Measurements from ENCODE around the gene TMEM255B.

Gene TMEM255B

DNA sequence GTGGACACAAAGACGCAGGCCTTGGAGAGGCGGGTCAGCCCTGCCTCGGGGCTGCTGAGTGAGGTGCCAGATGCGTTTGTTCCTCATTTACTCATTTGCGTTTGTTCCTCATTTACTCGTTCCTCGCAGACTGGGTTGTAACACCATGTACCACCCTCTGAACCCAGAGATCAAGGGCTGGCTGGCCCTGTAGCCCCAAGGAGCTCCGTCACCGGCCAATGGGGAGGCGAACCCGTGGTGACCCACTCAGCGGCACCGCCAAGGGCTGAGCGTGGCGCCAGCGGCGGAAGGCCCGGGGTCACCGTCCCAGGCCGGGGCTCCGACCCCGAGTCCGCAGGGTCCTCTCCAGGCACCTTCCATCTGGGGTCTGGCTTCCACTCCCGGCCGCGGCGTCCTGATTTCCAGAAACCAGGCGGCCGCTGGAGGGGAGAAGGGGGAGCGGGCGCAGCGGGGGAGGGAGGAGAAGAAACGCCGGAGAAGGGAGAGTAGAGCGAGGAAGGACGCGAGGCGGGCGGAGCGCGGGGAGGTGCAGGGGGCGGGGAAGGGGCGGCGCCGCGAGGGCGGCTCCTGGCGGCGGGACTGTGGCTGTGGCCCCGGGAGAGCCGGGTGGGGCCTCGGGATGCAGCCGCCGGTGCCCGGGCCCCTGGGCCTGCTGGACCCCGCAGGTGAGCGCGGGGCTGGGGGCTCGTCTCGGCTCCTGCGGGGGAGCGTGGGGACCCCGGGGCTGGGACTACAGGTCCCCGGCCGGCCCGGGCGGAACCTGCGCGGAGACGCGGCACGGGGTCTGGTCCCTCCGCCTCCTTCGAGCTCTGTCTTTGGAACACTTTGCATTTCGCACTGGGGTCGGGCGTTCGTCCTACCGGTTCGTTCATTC, at the start of gene TMEM255B:
TMEM255B (plus strand) TSS at position 576 of the 874 bp plus-strand sequence; CDS start at position 620, 44 bp downstream.
- DNase-seq (ENCODE audit: low read depth in 3 of 3, low spot score in 1 of 3): peak; percentile 17 to 76 (median 51)

DNA sequence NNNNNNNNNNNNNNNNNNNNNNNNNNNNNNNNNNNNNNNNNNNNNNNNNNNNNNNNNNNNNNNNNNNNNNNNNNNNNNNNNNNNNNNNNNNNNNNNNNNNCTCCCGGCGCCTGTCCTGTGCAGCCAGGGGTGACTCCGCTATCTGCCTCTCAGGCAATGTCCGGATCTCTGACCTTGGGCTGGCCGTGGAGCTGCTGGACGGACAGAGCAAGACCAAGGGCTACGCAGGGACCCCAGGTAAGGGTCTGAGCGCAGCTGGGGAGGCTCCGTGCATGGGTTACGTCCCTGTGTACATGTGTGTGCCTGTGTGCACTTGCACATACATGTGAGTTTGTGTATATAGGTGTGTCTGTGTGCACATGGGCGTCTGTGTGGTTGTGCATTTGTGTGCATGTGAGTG, 36.1 kb upstream of the TMEM255B start:
- DNase-seq (ENCODE audit: low read depth in 3 of 3, low spot score in 1 of 3): no peak

DNA sequence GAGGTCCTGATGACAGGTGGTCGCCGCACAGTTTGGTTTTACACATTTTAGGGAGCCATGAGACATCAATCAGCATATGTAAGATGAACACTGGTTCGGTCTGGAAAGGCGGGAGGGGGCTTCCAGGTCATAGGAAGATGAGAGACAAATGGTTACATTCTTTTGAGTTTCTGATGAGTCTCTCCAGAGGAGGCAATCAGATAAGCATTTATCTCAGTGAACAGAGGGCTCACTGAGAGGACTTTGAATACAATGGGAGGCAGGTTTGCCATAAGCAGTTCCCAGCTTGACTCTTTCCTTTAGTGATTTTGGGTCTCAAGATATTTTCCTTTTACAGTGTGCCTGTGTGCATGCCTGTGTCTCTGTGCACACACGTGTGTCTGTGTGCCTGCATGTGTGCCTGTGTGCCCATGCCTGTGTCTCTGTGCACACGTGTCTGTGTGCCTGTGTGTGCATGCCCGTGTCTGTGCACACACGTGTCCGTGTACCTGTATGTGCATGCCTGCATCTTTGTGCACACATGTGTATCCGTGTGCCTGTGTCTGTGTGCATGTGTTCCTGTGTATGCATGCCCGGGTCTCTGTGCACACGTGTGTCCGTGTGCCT, 35.5 kb upstream of the TMEM255B start:
- DNase-seq (ENCODE audit: low read depth in 3 of 3, low spot score in 1 of 3): no peak

DNA sequence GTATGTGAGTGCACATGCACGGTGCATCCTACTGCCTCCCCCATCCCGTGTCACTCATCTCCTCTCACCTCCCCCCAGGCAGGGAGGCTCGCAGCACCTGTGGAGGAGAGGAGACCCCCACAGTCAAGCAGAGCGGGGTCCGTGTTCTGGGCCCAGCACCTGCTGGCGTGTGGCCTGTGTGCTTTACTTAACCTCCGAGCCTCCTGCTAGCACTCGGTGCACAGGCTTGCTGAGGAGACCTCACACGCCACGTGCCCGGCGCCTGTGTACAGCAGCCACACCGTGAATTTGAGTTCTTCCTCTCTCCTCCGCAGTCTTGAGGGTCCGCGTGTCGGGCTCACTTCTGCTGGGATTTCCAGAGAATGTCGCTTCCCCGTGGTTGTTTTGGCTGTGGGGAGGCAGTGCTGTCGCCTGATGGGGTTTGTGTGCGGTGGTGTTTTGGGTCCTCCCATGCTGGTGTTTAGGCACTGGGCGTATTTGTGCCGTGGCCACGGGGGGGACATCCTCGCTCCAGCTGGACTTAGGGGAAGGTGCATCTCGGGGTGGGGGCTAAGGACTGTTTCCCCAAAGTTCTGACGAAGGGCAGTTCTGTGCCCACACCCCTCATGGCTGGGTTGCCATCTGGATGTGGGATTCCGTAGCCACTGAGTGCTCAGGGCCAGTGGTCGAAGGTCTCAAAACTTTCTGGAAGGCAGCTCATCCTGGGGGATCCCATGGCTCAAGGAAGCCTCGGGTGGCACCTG, 34.8 kb upstream of the TMEM255B start:
- DNase-seq (ENCODE audit: low read depth in 3 of 3, low spot score in 1 of 3): no peak

DNA sequence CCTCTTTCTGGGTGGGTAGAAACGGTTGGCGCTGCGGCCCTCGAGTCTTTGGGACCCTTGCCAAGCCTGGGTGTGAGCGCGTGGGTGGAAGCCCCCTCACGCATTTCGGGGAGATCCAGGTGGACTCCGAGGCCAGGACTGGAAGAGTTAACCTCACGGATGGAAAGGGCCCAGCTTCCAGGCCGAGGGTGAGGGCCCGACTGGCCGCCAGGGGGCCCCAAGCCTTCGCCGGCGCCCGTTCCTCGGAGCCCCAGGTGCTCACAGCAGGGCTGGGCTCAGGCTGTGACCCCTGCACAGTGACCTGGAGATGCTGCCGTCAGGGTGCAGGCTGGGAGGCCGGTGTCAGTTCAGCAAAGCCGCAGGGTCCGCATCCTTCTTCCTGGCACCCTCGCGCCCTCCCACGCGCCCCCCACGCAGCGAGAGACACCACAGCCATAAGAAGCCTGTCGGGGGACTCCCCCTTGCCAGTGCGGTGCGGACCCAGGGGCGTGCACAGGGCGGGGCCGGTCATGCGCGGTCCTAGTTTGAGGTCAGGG, 34.2 kb upstream of the TMEM255B start:
- peak; percentile 73 to 82 (median 78) for DNase-seq (ENCODE audit: low read depth in 3 of 3, low spot score in 1 of 3)

DNA sequence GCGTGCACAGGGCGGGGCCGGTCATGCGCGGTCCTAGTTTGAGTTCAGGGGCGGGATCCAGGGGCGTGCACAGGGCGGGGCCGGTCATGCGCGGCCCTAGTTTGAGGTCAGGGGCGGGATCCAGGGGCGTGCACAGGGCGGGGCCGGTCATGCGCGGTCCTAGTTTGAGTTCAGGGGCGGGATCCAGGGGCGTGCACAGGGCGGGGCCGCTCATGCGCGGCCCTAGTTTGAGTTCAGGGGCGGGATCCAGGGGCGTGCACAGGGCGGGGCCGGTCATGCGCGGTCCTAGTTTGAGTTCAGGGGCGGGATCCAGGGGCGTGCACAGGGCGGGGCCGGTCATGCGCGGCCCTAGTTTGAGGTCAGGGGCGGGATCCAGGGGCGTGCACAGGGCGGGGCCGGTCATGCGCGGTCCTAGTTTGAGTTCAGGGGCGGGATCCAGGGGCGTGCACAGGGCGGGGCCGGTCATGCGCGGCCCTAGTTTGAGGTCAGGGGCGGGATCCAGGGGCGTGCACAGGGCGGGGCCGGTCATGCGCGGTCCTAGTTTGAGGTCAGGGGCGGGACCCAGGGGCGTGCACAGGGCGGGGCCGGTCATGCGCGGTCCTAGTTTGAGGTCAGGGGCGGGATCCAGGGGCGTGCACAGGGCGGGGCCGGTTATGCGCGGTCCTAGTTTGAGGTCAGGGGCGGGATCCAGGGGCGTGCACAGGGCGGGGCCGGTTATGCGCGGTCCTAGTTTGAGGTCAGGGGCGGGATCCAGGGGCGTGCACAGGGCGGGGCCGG, 33.5 kb upstream of the TMEM255B start:
- peak; percentile 45 to 66 (median 61) for DNase-seq (ENCODE audit: low read depth in 3 of 3, low spot score in 1 of 3)

DNA sequence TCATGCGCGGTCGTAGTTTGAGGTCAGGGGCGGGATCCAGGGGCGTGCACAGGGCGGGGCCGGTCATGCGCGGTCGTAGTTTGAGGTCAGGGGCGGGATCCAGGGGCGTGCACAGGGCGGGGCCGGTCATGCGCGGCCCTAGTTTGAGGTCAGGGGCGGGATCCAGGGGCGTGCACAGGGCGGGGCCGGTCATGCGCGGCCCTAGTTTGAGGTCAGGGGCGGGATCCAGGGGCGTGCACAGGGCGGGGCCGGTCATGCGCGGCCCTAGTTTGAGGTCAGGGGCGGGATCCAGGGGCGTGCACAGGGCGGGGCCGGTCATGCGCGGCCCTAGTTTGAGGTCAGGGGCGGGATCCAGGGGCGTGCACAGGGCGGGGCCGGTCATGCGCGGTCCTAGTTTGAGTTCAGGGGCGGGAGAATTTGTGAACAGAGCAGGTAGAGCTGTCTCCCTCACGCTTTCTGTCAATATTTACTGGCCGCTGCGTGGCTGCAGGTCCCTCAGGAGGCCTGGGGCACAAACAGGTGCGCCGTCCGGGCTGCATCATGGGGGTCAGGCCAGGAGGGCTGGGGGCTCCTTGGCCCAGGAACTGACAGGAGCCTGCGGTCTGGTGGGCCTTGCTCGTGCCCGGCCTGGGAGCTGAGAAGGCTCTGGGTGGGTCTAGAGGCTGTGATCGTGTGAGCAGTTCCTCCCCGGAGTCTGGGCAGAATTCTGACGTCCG, 32.8 kb upstream of the TMEM255B start:
- peak in 1 of 3 donors; percentile 16 for DNase-seq (ENCODE audit: low read depth in 3 of 3, low spot score in 1 of 3)

DNA sequence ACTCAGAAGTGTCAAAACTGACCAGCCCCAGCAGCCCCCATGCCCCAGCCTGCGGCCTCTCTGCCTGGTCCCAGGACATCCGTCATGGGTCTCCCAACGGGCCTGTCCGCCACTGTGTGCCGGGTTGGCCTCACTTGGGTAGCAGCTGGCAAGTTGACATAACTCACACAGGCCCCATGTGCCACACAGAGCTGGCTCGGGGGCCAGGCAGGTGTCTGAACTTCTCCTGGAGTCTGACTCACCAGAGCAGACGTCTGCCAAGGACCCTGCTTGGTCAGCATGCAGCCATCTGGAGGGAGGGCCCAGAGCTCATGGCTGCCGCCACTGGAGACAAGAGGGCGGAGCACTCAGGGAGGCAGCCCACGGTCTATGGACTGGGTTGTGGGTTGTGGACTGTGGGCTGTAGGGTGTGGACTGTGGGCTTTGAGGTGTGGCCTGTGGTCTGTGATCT, 32.0 kb upstream of the TMEM255B start:
- no peak for DNase-seq (ENCODE audit: low read depth in 3 of 3, low spot score in 1 of 3)

DNA sequence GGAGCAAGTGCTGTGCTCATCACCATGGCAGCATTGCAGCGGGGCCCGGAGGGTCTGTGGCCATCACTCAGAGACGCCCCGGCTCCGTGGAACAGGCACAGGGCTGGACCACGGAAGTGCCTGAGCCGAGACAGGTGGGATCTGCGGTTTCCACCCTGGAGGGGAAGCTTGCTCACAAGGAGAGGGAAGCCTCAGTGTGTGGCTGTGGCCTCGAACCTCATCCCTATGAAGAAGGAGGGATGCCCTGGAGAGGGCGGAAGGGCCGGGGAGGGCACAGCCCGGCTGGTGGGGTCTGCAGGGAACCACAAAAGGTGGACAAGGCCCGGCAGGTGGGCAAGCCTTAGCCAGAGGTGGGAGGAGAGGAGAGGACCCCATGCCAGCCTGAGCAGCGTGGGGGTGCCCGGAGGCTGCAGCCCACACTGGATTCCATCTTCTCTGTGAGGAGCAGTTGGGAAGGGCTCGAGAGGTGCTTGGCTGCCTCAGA, 30.4 kb upstream of the TMEM255B start:
- no peak for DNase-seq (ENCODE audit: low read depth in 3 of 3, low spot score in 1 of 3)

DNA sequence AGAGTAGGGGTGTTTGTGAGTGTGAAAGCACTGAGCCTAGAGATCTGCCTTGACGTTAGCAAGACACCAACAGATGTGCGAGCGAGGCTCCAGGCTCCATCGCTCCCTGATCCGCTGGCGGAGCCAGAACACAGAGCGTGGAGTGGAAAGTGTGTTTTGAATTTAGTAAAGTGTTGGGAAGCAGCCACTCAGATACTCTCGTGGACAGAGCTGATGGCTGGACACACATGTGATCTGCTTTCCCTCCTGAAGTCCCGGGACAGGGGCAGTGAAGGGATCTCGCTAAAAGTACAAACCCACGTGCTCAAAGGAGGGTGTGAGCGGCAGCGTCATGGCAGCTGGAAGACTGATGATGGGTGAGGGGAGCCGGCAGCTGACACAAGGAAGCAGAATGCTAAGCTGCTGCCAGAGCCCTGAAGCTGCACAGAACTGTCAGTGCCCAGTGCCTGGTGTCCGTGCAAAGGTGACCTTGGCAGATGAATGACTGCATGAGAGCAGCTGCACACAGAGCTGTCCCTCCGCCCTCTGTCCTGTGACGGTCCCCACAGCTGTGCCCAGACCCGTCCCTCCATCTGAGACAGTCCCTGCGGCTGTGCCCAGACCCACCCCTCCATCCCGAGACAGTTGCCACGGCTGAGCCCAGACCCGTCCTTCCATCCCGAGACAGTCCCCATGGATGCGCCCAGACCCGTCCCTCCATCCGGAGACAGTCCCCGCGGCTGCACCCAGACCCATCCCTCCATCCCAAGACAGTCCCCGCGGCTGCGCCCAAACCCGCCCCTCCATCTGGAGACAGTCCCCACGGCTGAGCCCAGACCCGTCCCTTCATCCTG, 29.6 kb upstream of the TMEM255B start:
- DNase-seq (ENCODE audit: low read depth in 3 of 3, low spot score in 1 of 3): no peak

DNA sequence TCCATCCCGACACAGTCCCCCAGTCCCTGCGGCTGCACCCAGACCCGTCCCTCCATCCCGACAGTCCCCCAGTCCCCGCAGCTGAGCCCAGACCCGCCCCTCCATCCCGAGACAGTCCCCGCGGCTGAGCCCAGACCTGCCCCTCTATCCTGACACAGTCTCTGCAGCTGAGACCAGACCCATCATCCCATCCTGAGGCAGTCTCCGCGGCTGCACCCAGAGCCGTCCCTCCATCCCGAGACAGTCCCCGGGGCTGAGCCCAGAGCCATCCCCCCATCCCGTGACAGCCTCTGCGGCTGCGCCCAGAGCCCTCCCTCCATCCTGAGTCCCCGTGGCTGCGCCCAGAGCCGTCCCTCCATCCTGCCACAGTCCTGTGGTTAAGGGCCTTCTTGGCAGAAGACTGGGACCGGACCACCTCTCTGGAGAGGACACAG, 28.8 kb upstream of the TMEM255B start:
- DNase-seq (ENCODE audit: low read depth in 3 of 3, low spot score in 1 of 3): no peak

DNA sequence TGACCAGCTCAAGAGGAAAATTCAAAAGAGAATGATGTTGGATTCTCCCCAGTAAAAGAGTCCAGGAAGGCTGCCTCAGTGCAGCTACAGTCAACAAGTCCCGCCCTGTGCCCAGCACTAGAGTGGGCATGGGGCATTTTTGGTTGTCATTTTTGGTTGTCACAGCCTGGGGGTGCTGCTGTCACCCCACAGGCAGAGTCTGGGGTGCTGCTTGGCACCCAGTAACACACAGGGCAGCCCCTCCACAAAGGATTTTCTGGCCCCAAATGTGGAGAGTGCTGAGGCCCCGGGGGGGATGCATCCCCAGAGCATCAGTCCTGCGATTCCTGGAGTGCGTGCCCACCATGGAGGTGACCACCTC, 28.2 kb upstream of the TMEM255B start:
- no peak for DNase-seq (ENCODE audit: low read depth in 3 of 3, low spot score in 1 of 3)

DNA sequence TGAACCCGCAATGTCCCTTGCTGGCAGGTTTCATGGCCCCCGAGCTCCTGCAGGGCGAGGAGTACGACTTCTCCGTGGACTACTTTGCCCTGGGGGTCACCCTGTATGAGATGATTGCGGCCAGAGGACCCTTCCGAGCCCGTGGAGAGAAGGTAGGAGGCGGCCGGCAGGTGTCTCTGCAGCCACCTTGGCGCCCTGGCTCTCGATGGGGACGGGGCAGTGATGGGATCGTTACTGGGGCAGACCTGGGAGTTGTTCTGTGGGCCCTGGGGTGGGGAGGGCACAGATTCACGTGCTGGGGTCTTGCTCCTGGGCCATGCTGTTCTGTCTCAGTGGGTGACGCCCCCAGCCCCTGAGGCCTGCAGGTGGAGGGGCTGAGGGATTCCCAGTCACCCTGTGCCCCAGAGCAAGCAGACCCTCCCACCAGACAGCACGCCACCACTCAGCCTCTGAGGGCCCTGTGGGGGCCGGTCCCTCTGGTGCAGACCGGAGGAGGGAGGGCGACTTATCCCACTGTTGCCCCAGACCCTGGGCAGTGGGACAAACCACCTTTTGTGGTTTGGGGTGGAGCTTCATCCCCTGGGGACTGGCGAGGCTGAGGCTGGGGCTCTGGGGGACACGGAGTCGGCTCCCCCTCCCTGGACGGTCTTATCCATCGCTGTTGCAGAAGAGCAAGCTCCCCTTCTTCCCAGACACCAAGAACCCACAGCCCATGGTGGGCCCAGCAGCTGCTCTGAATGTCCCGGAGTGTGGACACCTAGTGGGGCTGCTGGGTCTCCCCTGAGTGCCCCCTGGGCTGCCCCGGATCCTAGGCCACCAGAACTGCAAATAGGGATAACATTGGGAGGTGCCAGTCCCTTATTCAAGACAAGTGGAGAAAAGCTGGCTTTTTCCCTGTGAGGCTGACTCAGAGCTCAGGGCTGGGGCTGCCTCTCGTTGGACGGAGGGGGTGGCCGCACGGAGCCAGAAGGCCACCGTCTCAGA, 27.5 kb upstream of the TMEM255B start:
- no peak for DNase-seq (ENCODE audit: low read depth in 3 of 3, low spot score in 1 of 3)

DNA sequence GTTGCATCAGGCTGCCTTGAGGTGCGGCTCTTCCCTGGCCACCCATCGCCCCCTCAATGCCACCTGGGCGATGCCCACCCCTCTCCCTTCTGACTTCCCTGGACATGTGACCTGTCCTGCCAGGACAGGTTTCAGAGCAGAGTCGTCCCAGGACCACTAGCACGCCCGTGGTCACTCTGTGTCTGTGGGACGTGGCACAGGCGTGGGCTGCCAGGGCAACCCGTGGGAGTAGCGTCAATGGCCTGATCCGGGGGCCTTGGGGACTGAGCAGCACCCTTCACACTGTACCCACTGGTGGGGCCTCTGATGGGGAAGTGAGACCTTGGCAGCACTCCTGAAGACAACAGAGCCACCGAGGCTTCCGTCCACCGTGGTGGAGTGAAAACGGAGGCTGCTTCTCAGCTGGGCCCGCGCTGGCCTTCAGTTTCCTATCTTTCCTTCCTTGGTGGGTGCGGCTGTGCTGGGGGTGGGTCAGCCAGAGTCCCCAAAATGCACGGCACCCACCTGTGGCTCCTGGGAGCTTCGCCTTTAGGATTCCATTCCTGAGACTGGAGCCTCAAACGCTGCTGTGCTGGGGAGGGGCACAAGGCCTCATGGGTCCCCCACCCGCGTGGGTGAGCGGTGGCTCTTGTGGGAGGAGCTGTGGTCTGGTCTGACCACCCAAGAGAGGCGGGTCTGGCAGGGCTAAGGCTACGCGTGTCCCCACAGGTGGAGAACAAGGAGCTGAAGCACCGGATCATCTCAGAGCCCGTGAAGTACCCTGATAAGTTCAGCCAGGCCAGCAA, 26.7 kb upstream of the TMEM255B start:
- DNase-seq (ENCODE audit: low read depth in 3 of 3, low spot score in 1 of 3): no peak

DNA sequence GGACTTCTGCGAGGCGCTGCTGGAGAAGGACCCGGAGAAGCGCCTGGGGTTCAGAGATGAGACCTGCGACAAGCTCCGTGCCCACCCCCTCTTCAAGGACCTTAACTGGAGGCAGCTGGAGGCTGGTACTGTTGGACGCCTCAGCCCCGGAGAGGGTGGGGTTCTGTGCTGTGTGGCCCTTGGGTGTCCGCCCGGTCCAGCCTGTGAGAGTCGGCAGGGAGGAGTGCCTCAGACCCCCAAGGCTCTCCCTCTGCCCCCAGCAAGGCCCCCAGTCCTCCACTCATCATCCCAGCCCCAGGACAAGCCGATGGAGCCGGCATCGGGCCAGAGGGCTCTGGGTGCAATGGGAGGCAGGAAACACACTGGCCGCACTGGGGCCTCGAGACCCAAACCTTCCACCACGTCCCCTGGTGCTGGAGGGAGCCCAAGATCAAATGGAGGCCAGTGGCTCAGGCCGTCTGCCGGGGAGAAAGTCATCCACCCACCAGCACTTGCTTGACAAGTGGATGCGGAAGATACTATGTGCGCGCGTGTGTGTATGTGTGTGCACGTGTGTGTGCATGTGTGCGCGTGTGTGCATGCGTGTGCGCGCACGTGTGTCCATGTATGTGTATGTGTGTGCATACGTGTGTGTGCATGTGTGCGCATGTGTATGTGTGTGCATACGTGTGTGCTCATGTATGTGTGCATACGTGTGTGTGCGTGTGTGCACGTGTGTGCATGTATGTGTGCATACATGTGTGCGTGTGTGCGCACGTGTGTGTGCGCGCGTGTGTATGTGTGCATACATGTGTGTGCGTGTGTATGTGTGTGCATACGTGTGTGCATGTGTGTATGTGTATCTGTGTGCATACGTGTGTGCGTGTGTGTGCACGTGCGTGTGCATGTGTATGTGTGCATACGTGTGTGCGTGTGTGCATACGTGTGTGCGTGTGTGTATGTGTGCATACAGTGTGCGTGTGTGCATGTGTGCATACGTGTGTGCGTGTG, 25.8 kb upstream of the TMEM255B start:
- DNase-seq (ENCODE audit: low read depth in 3 of 3, low spot score in 1 of 3): no peak

All from stimulated activated CD4-positive, alpha-beta T cell treated with anti-CD3 and anti-CD28 coated beads, TNF-alpha, amount 100 ng/mL, for 1 hour (primary cell).